Activated CD4-positive, alpha-beta T cell treated with anti-CD3 and anti-CD28 coated beads, Interleukin-2, amount 50 U/mL, for 1 hour (primary cell): Measurements from ENCODE around the gene CASS4.
A peak's percentile ranks its signal among the peaks of the same experiment; 100 is the strongest.
"Not testable (repeated sequence)": the region's sequence is repeated elsewhere in the genome, so short reads cannot be mapped to it uniquely, and the experiment has no call there.

Source experiments
- DNase-seq: peaks from one replicate; pipeline ENCODE4 v3.0.0-alpha.2; 2020

Gene CASS4

DNA sequence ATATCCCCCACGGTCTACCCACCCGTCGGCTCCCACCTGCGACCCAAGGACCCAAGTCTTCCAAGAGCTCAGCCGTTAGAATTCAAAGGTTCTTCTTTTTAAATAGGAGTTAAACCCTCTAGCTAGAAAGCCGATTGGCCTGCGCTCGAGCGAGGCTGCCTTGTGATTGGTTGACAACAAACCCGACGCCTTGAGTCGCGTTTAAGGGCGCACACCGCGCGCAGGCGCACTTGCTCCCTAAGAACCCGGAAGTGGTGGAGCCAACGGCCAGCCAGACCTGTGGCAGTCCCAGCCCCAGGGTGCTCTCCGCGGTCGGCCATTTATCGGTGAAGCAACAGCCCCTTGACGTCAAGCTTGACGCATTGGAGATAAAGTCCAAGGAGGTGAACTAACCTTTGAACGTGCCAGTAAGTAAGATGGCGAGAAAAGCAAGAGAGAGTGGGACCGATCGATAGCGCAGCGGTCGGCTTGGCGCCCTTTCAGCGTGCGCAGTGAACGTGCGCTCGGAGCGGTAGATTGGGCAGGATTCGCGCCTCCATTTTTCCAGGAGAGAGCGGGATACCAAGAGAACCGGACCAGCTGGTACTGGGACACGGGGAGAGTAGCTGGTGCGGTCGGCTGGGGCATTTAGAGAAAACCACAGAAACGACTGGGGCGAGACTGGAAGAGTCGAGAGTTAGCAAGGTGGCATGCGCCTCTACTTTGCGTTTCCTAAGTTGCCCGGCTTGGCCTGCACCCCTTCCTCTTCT, 19.8 kb upstream of the CASS4 start, which contains the start of the genes AURKA and CSTF1:
Gene AURKA (minus strand): TSS at position 84 of the 749 bp plus-strand sequence. CDS start 4,018 bp downstream, outside the sequence.
Gene CSTF1 (plus strand): TSS at position 514 of the 749 bp plus-strand sequence. CDS start 2,908 bp downstream, outside the sequence.
- peak; percentile 99 for DNase-seq

DNA sequence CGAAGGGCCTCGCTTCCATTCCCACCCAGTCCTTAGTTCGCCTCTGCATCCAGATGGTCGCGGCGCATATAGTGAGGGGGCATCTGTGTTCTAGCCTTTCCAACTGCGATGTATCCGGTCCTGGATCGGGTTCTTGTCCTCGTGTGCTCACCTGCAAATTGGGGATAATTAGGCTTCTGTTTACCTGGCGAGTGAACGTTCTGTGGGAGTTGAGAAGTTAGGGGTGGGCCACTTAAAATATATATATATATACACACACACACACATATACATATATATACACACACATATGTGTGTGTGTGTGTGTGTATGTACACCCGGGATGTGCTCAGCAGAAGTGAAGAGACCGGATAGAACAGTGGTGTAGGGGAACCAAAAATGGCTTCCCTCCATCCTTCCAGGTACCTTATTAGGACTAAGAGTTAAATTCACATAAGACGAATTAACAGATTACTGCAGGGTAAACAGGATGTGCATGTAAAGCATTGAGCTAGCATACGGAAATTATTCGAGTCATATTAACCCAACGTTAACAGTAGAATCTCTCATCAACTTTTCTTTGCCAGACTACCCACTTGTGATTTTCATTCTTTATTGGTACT, 19.1 kb upstream of the CASS4 start:
- no peak for DNase-seq

DNA sequence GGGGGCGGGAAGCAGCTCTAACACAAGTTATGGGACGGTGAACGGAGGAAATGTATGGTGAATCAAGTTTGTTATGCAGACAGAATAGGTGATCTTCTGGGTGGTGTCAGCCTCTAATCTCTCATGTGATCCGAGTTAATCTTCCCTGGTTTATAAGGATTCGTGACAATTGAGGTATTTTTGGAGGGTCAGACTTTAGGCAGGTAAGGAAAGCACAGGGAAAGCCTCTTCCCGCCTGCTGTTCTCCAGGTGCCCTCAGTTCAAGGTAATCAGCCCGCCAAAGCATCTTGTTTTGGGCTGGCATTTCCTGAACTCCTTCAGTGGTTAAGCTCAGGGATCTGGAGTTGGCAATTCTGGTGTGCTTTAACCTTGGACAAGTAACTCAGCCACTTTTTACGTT, 18.4 kb upstream of the CASS4 start:
- DNase-seq: no peak

DNA sequence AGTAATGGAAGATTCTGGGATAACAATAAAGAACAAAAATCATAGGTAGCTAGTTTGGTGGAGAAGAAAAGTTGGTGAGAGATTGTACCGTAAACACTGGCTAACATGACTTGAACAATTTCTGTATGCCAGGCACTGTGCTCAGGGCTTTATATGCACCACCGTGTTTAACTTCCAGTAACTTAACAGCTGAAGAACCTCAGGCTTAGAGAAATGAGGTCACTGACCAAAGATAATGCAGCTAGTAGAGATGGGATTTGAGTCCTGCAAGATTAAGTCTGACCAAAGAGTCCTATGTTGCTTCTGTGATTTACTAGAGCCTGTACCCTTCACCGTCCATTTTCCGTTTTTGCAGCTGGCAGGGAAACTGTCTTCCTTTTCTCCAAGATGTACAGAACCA, 16.9 kb upstream of the CASS4 start:
- no peak for DNase-seq

DNA sequence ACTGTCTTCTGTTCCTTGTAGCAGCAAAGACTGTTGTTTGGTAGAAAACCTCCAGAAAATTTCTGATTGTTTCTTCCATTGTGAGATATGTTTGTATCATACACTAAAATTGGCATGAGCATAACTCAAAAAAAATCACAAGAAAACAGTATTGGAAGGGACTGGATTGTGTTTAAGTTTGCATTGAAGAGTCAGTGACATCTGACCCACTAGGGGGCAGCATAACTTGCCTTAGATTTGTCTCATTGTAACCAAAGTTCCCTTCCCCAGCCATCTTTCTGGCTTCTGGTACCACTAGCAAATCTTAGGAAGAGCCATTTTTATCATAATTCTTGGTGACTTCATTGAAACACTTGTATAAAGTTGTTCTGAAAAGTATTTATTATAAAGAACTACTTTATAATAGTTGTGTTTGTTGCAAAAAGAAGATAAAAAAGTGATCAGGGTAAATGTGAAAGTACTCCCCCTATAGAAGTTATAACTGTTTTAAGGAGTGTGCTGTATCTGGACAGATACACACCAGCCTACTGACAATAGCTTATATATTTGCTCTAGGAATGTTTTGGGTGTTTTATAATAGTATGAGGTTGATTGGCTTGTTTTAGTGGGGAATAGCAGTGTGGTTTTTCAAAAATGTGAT, 11.9 kb upstream of the CASS4 start:
- DNase-seq: peak; percentile 61

DNA sequence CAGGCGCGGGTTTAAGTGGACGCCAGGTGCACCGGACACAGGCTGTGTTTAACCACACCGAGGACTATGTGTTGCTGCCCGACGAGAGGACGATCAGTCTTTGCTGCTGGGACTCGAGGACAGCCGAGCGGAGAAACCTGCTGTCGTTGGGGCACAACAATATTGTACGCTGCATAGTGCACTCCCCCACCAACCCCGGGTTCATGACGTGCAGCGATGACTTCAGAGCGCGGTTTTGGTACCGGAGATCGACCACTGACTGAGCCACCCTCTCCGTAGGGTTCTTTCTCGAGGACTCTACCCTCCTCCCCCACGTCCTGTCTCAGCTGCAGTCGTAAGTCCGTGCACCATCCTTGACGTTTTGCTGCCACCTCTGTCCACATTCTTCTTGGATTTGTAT, 8.6 kb upstream of the CASS4 start:
- no peak for DNase-seq

DNA sequence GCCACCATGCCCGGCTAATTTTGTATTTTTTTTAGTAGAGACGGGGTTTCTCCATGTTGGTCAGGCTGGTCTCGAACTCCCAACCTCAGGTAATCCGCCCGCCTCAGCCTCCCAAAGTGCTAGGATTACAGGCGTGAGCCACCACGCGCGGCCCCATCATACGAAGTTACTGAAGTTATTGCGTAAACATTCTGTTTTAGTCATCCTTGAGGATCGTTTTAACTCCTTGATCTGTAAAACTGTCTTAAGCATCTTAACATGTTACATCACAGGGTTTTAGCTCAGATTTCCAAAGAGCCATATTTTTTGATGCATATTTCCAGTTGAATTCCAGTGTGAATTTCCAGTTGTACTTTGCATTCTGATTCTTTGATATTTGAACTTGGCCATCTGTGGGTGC, 6.7 kb upstream of the CASS4 start:
- not testable (repeated sequence) for DNase-seq

DNA sequence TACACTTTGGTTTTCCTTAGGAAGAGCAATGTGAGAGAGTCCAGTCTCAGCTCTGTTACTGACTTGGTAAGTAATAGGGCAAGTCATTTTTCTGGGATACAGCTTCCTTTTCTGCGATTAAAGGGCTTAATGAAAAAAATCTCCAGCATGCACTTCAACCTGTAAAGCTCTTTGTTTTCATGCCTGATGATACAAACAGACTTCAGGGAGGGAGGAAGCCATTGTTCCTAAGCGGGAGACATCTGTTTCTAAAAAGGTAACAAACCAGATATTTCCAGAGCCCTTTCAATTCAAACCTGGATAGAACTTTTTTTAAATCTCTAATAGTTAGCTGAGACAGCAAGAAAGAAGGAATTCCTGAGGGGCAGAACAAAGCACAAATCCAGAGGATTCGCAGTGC, 5.2 kb upstream of the CASS4 start:
- DNase-seq: no peak

DNA sequence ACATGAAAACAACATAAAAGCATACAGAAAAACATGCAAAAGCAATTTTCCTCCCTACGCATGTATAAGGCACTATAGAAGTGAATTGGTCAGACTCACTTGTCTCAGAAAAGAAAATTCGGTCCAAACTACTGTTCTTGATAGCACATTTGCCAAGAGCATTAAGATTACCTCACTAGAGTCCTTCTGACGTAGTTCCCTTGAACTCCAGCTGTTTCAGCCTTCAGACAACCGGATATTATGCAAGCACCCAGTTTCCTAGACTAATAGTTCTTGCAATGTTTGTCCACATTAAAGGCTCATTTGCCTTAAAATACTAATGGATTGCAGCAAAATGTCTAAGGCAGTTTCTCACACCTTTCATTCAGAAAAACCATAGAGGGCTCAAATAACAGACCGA, 2.5 kb upstream of the CASS4 start:
- no peak for DNase-seq

DNA sequence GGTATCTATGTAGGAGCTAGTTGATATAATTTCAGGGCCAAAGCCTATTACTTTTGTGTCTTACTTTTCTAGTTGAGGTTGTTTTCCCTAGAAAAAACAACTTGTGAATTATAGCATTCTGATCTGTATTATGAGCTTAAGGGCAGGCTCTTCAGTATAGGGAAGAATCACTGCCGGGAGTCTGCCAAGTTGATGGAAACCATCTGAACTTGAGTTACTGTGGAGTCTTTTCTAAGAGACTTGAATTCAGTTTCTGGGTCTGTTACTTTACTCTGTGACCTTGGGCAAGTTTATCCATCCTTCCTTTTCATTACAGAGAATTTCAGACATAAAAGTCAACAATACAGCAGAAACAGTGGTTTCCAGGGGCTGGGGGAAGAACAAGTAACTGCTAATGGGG, 2.1 kb upstream of the CASS4 start:
- no peak for DNase-seq

DNA sequence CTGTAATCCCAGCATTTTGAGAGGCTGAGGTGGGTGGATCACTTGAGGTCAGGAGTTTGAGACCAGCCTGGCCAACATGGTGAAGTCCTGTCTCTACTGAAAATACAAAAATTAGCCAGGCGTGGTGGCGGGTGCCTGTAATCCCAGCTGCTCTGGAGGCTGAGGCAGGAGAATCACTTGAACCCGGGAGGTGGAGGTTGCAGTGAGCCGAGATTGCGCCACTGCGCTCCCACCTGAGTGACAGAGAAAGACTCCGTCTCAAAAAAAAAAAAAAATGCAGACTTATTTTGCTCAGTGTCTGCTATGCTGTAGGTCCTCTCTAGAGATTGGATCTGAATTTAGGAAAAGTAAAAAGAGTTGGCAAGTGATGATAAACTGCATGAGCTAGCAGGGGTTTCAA, 773 bp upstream of the CASS4 start:
- DNase-seq: not testable (repeated sequence)

DNA sequence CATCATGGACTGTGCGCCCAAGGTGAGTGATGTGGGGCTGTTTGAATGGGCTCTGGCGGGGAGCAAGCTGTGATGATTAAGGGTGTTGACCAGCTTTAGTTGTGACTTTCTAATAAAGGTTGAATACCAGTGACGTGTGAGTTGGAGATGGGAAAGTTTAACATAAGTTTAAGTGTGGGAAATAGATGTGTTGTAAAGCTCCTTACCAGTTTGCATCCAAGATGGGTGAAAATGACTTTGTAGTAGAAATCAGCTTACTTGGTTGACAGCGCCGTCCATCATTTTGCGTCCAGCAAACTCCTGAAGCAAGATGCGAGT, 372 bp downstream of the CASS4 start:
- no peak for DNase-seq

DNA sequence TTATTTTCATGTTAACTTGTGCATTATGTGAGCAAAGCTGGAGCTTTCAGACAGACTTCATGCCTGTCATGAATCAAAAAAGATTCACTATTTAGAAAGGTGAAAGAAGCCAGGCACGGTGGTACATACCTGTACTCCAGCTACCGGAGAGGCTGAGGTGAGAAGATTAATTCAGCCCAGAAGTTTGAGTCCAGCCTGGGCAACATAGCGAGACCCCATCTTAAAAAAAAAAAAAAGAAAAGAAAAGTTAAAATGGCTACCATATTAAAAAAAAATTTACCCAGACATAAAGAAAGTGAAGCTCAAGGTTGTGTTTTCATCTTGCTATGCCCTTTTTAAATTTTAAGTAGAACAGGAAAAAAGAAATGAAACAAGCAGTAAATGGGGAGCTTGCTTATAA, 889 bp downstream of the CASS4 start:
- no peak for DNase-seq

DNA sequence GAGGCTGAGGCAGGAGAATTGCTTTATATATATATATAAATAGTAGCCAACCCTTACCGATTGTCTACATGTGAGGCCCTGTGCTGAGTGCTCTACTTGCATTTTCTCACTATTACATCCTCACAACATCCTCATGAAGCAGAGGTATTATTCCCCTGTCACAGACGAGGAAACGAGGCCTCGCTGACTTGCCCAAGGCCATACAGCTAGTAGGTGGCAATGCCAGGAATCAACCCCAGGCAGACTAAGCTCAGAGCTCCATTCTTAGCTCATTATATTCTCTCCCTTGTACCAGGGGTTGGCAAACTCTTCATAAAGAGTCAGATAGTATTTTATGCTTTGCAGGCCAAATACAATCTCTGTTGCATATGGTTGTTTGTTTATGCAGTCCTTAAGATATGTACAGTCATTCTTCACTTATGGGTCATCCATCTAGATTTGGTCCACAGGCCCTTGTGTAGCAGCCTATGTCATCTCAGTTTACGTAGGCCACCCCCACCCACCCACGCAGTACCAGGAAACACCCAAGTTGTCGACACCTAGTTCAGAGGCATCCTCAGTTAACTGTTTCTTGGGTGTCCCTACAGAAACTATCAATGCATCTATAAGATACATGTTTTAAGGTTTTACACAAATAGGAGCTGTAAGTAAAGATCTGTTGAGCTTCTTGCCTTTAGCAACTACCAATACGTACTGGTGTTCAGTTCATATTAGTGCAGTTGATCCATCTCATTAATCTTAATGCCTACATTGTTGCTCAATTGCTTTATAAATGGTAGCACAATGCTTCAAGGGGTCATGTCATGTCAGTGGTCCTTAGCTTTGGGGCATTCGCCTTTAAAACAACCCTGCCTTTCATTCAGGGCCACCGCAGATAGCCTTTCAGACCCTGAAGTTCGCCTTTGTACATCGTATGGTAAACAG, 3.0 kb downstream of the CASS4 start:
- peak; percentile 34 for DNase-seq

DNA sequence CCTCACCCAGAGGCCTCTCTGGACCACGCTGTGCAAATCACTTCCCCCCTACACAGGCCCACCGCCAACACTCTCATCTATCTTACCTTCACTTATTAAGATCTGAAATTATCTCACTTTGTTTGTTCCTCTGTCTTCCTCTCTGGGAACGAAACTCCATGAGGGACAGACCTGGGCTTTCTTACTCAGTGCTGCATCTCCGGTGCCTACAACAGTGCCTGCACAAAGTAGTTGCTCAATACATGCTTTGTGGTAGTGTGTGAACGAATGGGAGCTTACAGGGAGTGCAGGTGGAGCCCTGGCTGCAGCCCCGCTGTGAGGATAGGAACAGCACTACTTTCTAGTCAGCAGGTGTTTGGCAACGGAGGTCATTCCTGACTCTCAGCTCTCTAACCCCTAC, 5.3 kb downstream of the CASS4 start:
- DNase-seq: no peak

DNA sequence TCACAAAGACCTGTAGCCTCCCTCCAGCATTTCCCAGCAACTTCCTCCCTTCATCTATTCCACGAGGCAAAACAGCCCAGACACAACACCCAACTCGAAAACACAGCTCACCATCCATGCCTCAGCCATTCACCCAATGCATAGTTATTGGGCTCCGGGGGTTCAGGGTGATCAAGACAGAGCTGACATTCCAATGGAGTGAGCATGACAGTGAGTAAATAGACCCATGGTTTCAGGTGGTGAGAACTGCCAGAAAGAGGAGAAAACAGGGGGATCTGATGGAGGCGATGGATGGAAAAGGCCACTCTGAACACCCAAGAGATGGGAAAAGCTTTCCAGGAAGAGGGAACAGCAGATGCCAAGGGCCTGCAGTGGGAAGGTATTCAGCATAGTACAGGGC, 5.9 kb downstream of the CASS4 start:
- DNase-seq: no peak

DNA sequence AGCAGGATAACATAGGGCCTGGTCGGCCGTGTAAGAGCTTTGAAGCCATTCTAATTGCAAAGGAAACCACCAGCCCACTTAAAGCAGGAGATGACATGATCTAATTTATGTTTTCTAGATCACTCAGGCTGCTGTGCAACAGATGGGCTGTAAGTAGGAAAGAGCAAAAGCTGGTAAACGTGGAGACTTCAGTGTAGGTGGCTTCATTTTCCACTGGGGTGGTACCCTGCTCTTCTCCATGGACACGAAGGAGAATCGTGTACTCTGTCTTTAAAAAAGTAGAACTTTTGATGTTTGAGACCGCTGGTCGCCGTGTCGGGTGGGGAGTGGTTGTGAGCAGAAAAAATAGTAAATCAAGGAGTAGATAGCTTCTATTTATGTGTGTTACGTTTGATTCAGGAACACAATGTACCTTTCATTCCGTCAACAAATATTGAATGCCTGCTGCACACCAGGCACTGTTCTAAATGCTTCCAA, 6.4 kb downstream of the CASS4 start:
- no peak for DNase-seq

DNA sequence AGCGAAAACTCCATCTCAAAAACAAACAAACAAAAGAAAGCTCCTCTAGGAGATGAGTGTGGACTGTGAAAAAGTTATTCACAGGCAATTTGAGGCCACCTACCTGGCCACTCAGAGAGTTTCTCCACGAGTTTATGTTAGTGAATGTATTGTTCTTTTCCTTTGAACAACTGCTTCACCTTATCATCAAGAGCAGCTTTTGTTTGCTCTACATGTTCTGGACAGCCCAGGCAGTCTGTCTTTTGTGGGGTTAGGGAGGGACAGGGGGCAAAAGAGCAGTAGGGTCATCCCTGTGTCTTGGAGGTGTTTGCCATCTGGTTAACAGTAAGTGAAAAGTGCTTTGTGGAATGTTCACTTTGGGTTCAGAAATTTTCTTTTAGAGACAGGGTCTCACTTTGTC, 8.0 kb downstream of the CASS4 start:
- no peak for DNase-seq

DNA sequence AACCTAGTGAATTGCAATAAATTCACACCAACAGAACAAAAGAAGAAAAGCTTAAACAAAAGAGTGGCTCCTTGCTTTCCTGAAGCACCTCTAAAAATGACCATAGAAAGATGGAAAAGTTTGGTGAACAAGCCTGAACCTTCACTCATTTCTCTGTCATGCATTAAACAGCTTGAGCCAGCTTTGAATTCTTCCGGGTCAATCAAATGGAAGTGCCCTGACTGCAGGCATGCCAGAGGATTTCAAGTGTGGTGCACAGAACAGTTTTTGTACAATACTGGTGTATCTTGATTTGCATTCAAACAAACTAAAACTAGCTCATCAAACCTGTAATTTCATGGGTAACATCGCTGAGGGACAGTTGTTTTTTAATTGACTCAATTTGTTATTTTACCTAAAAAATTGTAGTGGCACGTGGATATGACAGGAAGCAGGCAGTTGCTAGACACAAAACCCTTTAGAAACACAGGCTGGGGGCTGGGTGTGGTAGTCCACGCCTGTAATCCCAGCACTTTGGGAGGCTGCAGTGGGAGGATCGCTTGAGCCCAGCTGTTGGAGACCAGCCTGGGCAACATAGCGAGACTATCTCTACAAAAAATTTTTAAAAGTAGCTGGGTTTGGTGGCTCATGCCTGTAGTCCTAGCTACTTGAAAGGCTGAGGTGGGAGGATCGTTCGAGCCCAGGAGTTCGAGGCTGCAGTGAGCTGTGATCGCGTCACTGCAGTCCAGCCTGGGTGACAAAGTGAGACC, 9.1 kb downstream of the CASS4 start:
- no peak for DNase-seq

DNA sequence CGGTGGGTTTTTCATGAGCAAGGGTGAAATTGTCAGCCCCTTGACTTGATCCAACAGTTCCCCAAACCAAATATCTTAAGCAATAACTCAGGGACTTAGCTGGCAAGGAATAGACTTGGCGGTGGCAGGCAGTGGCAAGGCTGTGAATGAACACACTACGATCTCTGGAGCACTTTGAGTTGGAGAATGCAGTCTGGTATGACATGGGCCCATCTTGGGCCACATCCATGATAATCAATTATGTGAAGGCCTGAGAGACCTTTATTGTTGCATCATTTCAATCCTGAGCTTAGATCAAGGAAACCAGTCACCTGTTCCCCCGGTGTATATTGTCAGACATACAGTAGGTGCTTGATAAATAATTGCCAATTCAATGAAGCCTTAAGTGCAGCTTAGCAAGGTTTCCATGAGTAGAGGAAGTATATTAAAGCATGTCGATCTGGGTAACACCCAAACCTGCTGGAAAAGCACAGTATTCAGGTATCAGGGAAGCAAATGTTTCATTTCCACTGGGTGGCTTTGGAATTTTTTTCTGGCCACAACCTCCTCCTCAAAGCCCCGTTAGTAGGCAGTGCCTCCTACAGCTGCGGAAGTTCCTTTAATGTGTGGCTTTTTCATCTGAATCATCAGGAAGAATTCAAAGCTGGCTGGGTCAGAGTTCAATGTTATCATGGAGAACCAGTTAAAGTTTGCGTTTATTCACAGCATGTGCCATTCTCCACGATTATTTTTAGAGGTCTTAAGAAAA, 10.2 kb downstream of the CASS4 start:
- no peak for DNase-seq

DNA sequence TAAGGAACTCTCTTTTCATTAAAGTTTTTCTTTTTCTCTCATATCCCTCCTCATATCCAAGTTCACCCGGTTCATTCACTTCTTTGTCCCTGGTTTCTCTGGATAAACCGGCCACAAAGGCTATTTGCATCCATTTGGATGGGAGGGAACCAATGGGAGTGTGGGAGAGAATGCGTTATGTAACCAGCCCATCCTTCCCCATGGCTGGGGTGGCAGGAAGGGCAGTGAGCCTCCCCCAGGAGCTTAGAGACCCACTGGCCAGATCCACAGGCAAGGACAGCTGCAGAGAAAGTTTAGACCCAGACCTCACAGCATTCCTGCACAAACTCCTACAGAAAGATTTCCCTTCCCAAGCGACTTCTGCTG, 10.7 kb downstream of the CASS4 start:
- no peak for DNase-seq

DNA sequence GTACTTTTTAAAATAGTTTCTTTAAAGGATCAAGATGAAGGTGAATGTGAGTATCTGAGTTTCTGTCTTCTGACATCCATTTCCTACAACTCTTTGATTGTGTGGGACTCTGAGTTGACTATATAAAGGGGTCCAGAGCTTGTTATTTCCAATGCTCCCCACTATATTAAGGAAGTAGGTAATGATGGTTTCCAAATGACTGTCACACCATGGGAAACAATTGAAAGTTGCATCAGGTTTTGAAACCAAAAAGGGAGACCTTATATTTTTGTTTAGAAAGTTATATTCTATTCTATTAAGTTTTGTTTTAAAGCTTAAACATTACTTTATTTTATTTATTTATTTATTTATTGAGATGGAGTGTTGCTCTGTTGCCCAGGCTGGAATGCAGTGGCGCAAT, 11.2 kb downstream of the CASS4 start:
- DNase-seq: no peak
